HEK293T (cell line): Measurements from ENCODE around the gene SLC30A1.

Experiments used
- CTCF ChIA-PET: fragments of 350-600 bp; formaldehyde crosslinking; extraction: SDS; loops from one replicate; lab custom pipeline; 2021; ENCODE audit warnings: antibody characterized with exemption, inconsistent platforms; lab: Yijun Ruan, JAX
- POLR2A ChIA-PET: fragments of 350-600 bp; formaldehyde crosslinking; extraction: SDS; loops from one replicate; lab custom pipeline; 2020; ENCODE audit warnings: antibody characterized with exemption, inconsistent platforms; lab: Yijun Ruan, JAX
- DNase-seq: peaks from one replicate; pipeline ENCODE4 v3.0.0; 2012; ENCODE audit warnings: mixed read lengths; ENCODE audit errors: extremely low spot score
- ARNT ChIP-seq: fragments of 450-650 bp; IDR thresholded peaks from 2 replicates; pipeline ENCODE4 v1.6.1; 2017; ENCODE audit warnings: mild to moderate bottlenecking
- BHLHE40 ChIP-seq: fragments of 450-650 bp; IDR thresholded peaks from 2 replicates; pipeline ENCODE4 v1.6.1; 2016; ENCODE audit warnings: mild to moderate bottlenecking, moderate library complexity, borderline replicate concordance
- CTBP1 ChIP-seq: fragments of 450-650 bp; IDR thresholded peaks from 2 replicates; pipeline ENCODE4 v1.6.1; 2016; ENCODE audit warnings: borderline replicate concordance
- ELF4 ChIP-seq: fragments of 450-650 bp; IDR thresholded peaks from 2 replicates; pipeline ENCODE4 v1.6.1; 2017; ENCODE audit warnings: antibody characterized with exemption
- FOXA1 ChIP-seq: fragments of 450-650 bp; IDR thresholded peaks from 2 replicates; pipeline ENCODE4 v1.6.1; 2016; ENCODE audit warnings: mild to moderate bottlenecking
- FOXK2 ChIP-seq: fragments of 450-650 bp; IDR thresholded peaks from 2 replicates; pipeline ENCODE4 v1.6.1; 2016; ENCODE audit warnings: mild to moderate bottlenecking
- FOXM1 ChIP-seq: fragments of 450-650 bp; IDR thresholded peaks from 2 replicates; pipeline ENCODE4 v1.6.1; 2017; ENCODE audit warnings: mild to moderate bottlenecking, borderline replicate concordance
- HDGF ChIP-seq: fragments of 450-650 bp; IDR thresholded peaks from 2 replicates; pipeline ENCODE4 v1.6.1; 2017; ENCODE audit warnings: antibody characterized with exemption, borderline replicate concordance
- L3MBTL2 ChIP-seq: fragments of 450-650 bp; conservative IDR thresholded peaks from 2 replicates; pipeline ENCODE4 v1.6.1; 2016; ENCODE audit warnings: mild to moderate bottlenecking
- LEF1 ChIP-seq: fragments of 450-650 bp; IDR thresholded peaks from 2 replicates; pipeline ENCODE4 v1.6.1; 2017; ENCODE audit warnings: mild to moderate bottlenecking, borderline replicate concordance
- NFRKB ChIP-seq: fragments of 450-650 bp; IDR thresholded peaks from 2 replicates; pipeline ENCODE4 v1.6.1; 2016; ENCODE audit warnings: mild to moderate bottlenecking, moderate library complexity
- SP1 ChIP-seq: fragments of 450-650 bp; IDR thresholded peaks from 2 replicates; pipeline ENCODE4 v1.6.1; 2017
- SUZ12 ChIP-seq: fragments of 450-650 bp; IDR thresholded peaks from 2 replicates; pipeline ENCODE4 v1.6.1; 2016; ENCODE audit warnings: mild to moderate bottlenecking
- TARDBP ChIP-seq: fragments of 450-650 bp; IDR thresholded peaks from 2 replicates; pipeline ENCODE4 v1.6.1; 2016
- ZNF384 ChIP-seq: fragments of 450-650 bp; IDR thresholded peaks from 2 replicates; pipeline ENCODE4 v1.6.1; 2016
- TF ChIP-seq, protein P1 (sequence below): fragments of 450-650 bp; IDR thresholded peaks from 2 replicates; pipeline ENCODE4 v1.6.1; 2016

SLC30A1 gene

DNA sequence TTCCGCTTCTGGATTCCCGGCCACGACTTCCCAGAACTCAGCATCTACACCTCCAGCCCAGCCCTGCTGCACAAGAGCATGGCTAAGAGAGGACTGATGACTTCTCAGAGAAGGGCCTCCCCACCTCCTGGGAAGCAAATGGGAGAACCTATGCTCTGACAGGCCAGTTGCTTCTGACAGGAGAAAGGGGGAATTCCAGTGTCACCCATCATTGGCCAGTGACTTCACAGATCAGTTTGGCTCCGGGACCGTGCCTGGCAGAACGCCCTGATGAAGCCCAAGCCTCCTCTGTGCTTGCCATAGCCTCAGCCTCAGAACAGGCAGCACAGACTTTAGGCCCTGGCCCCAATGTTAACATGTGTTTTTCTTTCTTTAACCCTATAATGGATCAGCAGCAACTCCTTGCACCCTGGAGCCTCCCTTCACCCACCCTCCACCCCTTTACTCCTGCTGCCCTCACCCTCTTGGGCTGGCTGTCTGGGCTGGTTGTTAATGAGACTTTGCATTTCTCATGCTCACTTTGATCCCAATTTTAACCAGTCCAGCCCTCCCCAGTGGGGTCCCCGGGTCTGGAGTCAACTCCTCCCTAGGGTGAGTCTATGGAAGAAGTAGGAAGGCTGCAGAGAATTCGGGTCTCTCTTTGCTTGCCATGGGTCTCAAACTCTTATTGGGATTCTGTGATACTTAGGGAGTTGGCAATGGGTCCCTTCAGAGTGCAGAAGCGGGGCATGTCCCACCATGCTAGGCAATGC, 42.7 kb upstream of the SLC30A1 start:
- ChIA-PET POLR2A (no interaction called here), CTCF (no interaction called here)
- TF ChIP-seq TARDBP (no peak), FOXA1 (no peak), SP1 (no peak), BHLHE40 (no peak), ELF4 (no peak), FOXK2 (no peak), ARNT (no peak), CTBP1 (no peak)
- TF ChIP-seq, protein P1, sequence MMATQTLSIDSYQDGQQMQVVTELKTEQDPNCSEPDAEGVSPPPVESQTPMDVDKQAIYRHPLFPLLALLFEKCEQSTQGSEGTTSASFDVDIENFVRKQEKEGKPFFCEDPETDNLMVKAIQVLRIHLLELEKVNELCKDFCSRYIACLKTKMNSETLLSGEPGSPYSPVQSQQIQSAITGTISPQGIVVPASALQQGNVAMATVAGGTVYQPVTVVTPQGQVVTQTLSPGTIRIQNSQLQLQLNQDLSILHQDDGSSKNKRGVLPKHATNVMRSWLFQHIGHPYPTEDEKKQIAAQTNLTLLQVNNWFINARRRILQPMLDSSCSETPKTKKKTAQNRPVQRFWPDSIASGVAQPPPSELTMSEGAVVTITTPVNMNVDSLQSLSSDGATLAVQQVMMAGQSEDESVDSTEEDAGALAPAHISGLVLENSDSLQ: no peak
- no peak for DNase-seq

DNA sequence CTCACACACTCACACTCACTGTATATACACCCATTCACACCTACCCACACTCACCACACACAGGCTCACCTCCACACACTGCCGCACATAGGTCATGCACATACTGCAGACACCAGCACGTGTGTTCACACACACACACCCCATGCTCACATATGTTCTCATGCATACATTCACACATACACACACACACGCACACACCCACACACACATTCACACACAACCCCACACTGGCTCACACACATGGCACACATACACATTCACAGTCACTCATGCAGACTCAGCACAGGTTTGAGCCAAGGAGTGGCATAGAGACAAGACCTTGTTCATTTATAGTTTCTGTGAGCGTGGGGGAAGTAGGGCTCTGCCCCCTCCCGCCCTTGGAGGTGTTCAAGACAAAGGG, 41.1 kb upstream of the SLC30A1 start:
- TF ChIP-seq, protein P1: no peak
- no peak for TF ChIP-seq CTBP1
- no peak for TF ChIP-seq HDGF
- TF ChIP-seq SUZ12: no peak
- no peak for TF ChIP-seq BHLHE40
- DNase-seq: no peak
- ChIA-PET POLR2A (interaction anchor here (1.0 kb wide), 1 partner anchor 14 kb away, joined by 3 read pairs; no protein-coding TSS in a partner anchor), CTCF (no interaction called here)

DNA sequence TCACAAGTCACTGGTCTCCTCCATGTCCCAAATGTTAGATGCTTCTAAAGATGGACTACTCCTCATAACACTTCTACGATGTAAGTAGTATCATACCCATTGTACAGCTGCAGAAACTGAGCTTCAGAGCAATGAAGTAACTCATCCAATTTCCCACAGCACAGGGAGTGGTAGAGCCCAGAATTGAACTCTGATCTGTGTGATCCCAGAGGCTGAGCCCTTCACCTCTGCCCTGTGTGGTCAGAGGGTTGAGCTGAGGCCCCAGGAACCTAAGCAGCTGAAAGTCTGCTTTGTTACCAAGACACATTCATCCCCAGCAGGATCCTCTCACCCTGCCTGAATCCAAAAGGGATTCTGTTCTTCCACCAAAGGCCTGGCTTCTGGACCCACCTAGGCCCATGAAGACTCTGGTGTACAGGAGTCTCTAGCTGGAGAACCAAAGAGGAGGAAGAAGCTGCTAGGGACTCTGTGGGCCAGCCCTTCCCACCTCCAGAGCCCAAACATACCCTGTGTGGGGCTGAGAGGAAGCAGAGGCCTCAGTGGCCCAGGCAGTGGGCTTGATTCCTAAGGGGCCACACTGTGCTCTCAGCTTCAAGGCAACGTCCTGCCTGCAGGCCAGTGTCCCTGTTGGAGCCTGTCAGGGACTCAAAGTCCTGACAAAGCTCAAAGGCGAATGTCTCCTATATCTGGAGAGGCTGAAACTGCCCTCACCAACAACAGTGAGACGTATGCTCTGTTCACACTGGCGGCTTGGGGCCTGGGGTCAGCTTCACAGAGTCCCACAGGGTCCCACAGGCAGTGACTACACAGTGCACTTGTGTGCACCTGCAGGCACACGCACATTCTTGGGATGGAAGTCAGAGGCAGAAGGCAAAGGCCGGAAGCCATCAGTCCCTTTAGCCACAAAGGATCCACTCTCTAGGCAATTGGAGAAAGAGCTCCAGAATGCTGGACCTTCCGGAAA, 40.4 kb upstream of the SLC30A1 start:
- DNase-seq: no peak
- TF ChIP-seq ARNT: no peak
- TF ChIP-seq SP1: no peak
- no peak for TF ChIP-seq L3MBTL2
- TF ChIP-seq ELF4: no peak
- no peak for TF ChIP-seq CTBP1
- ChIA-PET POLR2A (interaction anchor here (1.0 kb wide), 1 partner anchor 15 kb away, joined by 3 read pairs; no protein-coding TSS in a partner anchor), CTCF (no interaction called here)

DNA sequence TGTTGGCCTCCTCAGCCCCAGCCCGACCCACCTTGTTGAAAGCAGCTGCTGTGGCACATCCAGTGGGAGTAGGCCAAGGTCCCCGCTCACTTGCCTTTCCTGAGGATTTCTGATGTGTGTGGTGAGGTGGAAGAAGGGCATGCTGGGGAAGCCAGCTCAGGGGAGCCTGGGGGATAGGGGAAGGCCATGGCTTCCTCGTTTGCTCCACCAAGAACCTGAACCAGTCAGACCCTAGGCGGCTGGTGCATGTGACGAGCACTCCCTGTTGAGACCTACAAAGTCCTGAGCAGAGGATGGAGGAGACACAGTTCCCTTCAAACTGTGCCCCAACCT, 38.0 kb upstream of the SLC30A1 start:
- TF ChIP-seq L3MBTL2 (no peak), HDGF (no peak), LEF1 (no peak), ZNF384 (no peak), TARDBP (no peak), FOXM1 (no peak), ARNT (no peak), SP1 (no peak), CTBP1 (no peak), ELF4 (no peak), FOXA1 (no peak)
- POLR2A ChIA-PET: no interaction called here
- CTCF ChIA-PET: no interaction called here
- no peak for DNase-seq

DNA sequence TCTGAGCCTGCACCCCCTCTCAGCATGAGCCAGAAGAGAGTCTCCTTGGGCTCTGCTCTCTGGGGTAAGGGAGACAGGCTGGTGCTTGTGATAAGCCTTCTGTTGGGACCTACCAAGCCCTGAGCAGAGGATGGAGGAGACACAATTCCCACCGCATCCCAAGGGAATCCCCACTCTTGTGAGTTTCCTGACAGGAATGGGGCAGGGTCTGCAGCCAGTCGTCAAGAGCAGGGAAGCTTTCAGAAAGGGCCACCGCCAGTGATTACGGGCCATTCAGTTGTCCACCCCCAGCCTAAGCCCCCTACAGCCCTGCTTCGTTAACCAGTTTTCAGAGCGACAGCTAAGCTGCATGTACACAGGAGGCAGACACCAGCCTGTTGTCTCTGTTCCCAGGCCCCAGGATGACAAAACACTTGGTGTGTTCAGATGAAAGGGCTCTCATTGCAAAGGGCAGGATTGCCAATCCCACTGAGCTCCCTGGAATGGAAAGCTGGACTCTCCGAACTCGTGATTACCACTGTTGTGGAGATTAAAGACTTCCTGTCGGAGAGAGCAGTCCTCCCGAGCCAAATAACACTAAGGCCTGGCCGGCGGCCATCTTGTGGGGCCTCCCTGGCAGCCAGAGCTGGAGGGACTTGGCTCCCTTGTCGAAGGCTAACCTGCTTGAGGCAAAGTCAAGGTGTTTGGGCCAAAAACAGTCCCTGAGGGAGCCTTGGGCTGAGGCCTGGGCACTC, 37.4 kb upstream of the SLC30A1 start:
- TF ChIP-seq CTBP1: no peak
- TF ChIP-seq BHLHE40: no peak
- TF ChIP-seq TARDBP: no peak
- no peak for TF ChIP-seq SUZ12
- TF ChIP-seq ELF4: no peak
- TF ChIP-seq, protein P1: no peak
- no peak for TF ChIP-seq NFRKB
- TF ChIP-seq HDGF: no peak
- TF ChIP-seq FOXM1: no peak
- TF ChIP-seq FOXA1: no peak
- TF ChIP-seq ARNT: no peak
- TF ChIP-seq LEF1: no peak
- TF ChIP-seq FOXK2: no peak
- no peak for TF ChIP-seq ZNF384
- no peak for TF ChIP-seq SP1
- ChIA-PET CTCF (interaction anchor here (0.6 kb wide), 1 partner anchor 8 kb away, joined by 3 read pairs; no protein-coding TSS in a partner anchor), POLR2A (interaction anchor here (1.4 kb wide), 1 partner anchor 13 kb away, joined by 4 read pairs; no protein-coding TSS in a partner anchor)
- no peak for DNase-seq
